Kidney (tissue), 14 donors: Measurements from ENCODE around the gene UBE3B. TPM values are rescaled to one million over a fixed set of nuclear protein-coding genes. Genes with fewer than 3 reads are reported as not detected.

Experiments
- DNase-seq, 5 donors: peaks; one replicate each; pipeline ENCODE4 v3.0.0-alpha.2; 2013 to 2020
- FAIRE-seq: peaks from 2 replicates; lab custom pipeline; 2012; peaks lifted over from hg19 to GRCh38; lab: Jason Lieb, UNC
- H3K27ac ChIP-seq, 2 donors: one replicate each; pipeline ENCODE4 v1.7.0; 2013; ENCODE audit warnings: low read depth in 2 of 2, low read length in 2 of 2, inconsistent platforms in 1 of 2
- H3K27me3 ChIP-seq: one replicate; pipeline ENCODE4 v1.7.1; 2013; ENCODE audit warnings: low read length, inconsistent platforms; ENCODE audit not compliant: control insufficient read depth, insufficient read depth
- H3K36me3 ChIP-seq, 3 donors: one replicate each; pipeline versions ENCODE4 v1.7.0 to v1.7.1; 2013; ENCODE audit warnings: low read length in 3 of 3, control low read depth in 1 of 3, inconsistent platforms in 1 of 3; ENCODE audit not compliant: insufficient read depth in 3 of 3, control insufficient read depth in 2 of 3
- H3K4me1 ChIP-seq, 3 donors: one replicate each; pipeline versions ENCODE4 v1.7.0 to v1.7.1; 2013; ENCODE audit warnings: low read length in 3 of 3, inconsistent platforms in 1 of 3, low read depth in 1 of 3; ENCODE audit not compliant: control insufficient read depth in 2 of 3, insufficient read depth in 2 of 3
- H3K4me3 ChIP-seq, 3 donors: one replicate each; pipeline versions ENCODE4 v1.7.0 to v1.8.1; 2013; ENCODE audit warnings: low read length in 3 of 3, control low read depth in 1 of 3, inconsistent platforms in 1 of 3
- H3K9ac ChIP-seq, 3 donors: one replicate each; pipeline versions ENCODE4 v1.7.0 to v1.7.1; 2013; ENCODE audit warnings: low read length in 3 of 3, control low read depth in 1 of 3, inconsistent platforms in 1 of 3
- H3K9me3 ChIP-seq, 3 donors: one replicate each; pipeline versions ENCODE4 v1.7.0 to v1.7.1; 2013; ENCODE audit warnings: low read length in 3 of 3, control low read depth in 1 of 3, inconsistent platforms in 1 of 3; ENCODE audit not compliant: control insufficient read depth in 2 of 3, insufficient read depth in 1 of 3
- CTCF ChIP-seq: IDR thresholded peaks from 3 replicates; pipeline ENCODE4 v1.5.1; 2012; ENCODE audit warnings: mild to moderate bottlenecking, moderate library complexity, borderline replicate concordance; ENCODE audit not compliant: insufficient read depth; ENCODE audit errors: extremely low read depth
- intact Hi-C: fragments of 100-400 bp; cut with DNase I; formaldehyde crosslinking; loops from one replicate; pipeline ENCODE4 v1.11.1; 2022
- polyA plus RNA-seq: library from polyadenylated mRNA; stranded (reverse); fragments of 350-450 nt; fragmentation: Illumina TruSeq; extraction: RNeasy Lipid Tissue Mini Kit (QIAGEN cat#74804); gene quantifications from one replicate; pipeline ENCODE4 v1.2.3, GENCODE V29; 2014; ENCODE audit warnings: low read depth, low replicate concordance; ENCODE audit not compliant: insufficient read depth
- total RNA-seq: library from RNA; stranded (reverse); fragmentation: NEBNext Ultra II Directional; extraction: Animal tissue kit (Norgen Biotek cat#: 25700); gene quantifications from one replicate; pipeline ENCODE4 v1.2.1, GENCODE V29; 2021
- donor health status: control.
- donor health status: control.
- donor health status: control.
- donor health status: control.
- donor health status: control.
- donor health status: DM: yes; HTN: yes; CAD: no.
- donor health status: Normal renal cell carcinoma (clear cell type).

UBE3B gene
- total and polyA plus RNA-seq, 2 donors from 2014 or later, result 13.9 to 44.3 TPM

- peaks cover 0 to 14% (median 8%) of the 10 kb centered on the region in 3 donors for H3K36me3 ChIP-seq
- H3K9me3 ChIP-seq, result no peaks in the 10 kb centered on the region
- peak overlapping the region; percentile 88 to 97 (median 97) for H3K4me3 ChIP-seq
- peak overlapping the region; percentile 74 to 89 (median 82) for H3K9ac ChIP-seq
- H3K4me1 ChIP-seq, result peaks cover 3 to 23% (median 13%) of the 10 kb centered on the region in 3 donors
- DNase-seq, result no peak
- no peaks in the 10 kb centered on the region for H3K27me3 ChIP-seq
- H3K27ac ChIP-seq, result no peak overlapping the region
- no peak for FAIRE-seq
- intact Hi-C loops, result no loop called here
- TF ChIP-seq CTCF, result no peak
These were observed 96.4 kb downstream of the UBE3B start for GRCh38 chr12:109573914-109574244.

GRCh38 chr12:109575683-109576082 lies 98.2 kb downstream of the UBE3B start:
- FAIRE-seq (no peak), DNase-seq (no peak)
- no peaks in the 10 kb centered on the region for H3K9me3 ChIP-seq
- peaks cover 3 to 29% (median 22%) of the 10 kb centered on the region in 3 donors for H3K4me1 ChIP-seq
- H3K27me3 ChIP-seq, result no peaks in the 10 kb centered on the region
- no peak overlapping the region for H3K9ac ChIP-seq
- intact Hi-C loops, result no loop called here
- H3K27ac ChIP-seq, result no peak overlapping the region
- peaks cover 0 to 24% (median 8%) of the 10 kb centered on the region in 3 donors for H3K36me3 ChIP-seq
- no peak for TF ChIP-seq CTCF
- H3K4me3 ChIP-seq, result no peak overlapping the region

- peaks cover 0 to 31% (median 8%) of the 10 kb centered on the region in 3 donors for H3K36me3 ChIP-seq
- H3K9ac ChIP-seq, result no peak overlapping the region
- FAIRE-seq (no peak), DNase-seq (no peak)
- intact Hi-C loops, result no loop called here
- H3K9me3 ChIP-seq, result no peaks in the 10 kb centered on the region
- no peak overlapping the region for H3K4me3 ChIP-seq
- H3K4me1 ChIP-seq, result peaks cover 3 to 34% (median 30%) of the 10 kb centered on the region in 3 donors
- H3K27ac ChIP-seq, result no peak overlapping the region
- no peaks in the 10 kb centered on the region for H3K27me3 ChIP-seq
- TF ChIP-seq CTCF, result no peak
These were observed 99.9 kb downstream of the UBE3B start for GRCh38 chr12:109577311-109577710.
